GM18867 (cell line): ENCODE results near the gene UBN1.
"Not testable (repeated sequence)": the region's sequence is repeated elsewhere in the genome, so short reads cannot be mapped to it uniquely, and the experiment has no call there.

ENCODE experiments used
- ATAC-seq: cut with Tn5 transposase; IDR thresholded peaks from one replicate; pipeline ENCODE4 v1.9.1; 2021; ENCODE audit warnings: mild to moderate bottlenecking, moderate library complexity; ENCODE audit not compliant: unreplicated experiment

UBN1 gene

DNA sequence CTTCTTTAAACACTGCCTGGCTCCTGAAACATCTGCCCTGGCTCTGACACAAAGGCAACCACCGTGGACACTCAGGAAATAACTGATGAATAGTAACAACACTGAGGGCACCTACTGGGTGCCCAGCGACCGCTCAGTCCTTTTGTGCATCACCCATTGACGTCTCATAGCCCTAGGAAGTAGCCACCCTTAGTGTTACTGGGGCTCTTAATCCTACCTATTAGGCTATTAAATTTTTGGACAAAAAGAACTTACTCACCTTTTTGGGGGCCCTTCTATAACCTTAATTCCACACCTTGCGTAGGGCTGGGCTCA is 78.0 kb downstream of the UBN1 start:
- ATAC-seq: no peak

DNA sequence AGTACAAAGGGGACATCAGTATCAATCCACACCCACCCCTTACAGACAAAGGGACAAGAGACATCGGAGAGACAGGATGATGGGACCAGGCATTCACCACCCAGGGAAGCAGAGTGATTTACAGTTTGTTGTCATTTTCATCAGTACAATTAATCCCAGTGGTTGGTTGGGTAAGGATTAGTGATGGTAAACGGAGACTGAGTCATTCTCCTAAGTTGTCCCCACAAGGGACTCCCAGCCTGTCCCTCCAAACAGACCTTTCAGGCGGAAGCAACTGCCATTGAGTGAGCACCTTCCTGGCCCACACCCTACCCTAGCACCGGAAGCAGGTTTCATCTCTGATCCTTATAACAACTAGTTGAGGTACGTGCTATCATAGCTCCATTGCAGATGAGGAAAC is 78.5 kb downstream of the UBN1 start:
- no peak for ATAC-seq

DNA sequence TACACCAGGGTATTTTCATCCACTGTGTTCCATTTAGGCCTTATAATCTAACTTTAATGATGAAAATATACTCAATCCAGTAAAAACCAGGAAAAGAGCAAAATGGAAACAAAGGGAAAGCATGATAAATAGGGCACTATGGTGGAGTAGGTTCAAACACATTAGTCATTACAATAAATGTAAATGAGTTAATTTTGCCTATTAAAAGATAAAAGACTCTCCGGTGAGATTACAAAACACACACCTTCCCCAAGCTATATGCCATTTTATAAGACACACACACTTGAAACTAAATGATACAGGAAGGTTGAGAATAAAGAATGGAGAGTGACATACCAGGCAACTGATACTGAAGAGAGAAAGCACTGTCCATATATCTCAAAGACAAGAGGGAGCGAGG is 79.6 kb downstream of the UBN1 start:
- no peak for ATAC-seq

DNA sequence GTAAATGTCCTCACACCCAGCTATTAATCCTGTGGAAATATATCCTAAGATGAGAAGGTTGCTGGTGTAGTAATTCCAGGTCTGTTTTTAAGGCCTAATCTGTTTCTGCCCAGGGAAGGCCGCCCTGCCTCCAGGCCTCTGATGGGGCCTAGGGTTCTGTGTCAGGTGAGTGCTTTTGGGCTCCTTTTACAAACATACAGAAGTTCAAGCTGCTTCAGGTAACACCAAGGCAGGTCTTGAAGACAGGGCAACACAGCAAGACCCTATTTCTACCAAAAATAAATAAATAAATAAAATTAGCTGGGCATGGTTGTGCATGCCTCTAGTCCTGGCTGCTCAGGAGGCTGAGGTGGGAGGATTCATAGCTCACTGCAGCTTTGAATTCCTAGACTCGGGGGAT is 80.4 kb downstream of the UBN1 start:
- ATAC-seq: no peak

DNA sequence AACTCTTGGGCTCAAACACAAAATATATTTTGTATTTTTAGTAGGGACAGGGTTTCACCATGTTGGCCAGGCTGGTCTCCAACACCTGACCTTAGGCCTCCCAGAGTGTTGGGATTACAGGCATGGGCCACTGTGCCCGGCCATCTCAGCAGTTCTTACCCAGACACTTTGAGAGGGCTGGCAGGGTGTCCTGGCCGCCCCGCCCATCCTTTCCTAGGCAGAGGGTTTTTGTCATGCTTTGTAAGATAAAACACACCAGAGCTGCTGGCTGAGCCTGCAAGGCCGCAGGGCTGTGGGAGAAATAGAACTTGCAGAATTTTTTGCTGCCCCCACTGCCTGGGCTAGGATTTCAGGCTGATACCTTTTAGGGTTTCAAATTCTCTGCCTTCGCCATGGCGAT is 80.9 kb downstream of the UBN1 start:
- no peak for ATAC-seq

DNA sequence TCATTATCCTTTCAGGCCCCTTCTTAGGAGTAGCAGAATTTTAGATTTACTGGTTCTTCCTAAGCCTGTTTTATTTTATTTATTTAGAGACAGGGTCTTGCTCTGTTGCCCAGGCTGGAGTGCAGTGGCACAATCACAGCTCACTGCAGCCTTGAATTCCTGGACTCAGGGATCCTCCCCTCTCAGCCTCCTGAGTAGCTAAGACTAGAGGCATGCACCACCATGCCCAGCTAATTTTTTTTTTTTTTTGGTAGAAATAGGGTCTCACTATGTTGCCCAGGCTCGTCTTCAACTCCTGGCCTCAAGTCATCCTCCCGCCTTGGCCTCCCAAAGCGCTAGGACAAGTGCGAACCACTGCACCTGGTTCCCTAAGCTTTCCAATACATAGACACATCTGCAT is 82.3 kb downstream of the UBN1 start:
- ATAC-seq: not testable (repeated sequence)

DNA sequence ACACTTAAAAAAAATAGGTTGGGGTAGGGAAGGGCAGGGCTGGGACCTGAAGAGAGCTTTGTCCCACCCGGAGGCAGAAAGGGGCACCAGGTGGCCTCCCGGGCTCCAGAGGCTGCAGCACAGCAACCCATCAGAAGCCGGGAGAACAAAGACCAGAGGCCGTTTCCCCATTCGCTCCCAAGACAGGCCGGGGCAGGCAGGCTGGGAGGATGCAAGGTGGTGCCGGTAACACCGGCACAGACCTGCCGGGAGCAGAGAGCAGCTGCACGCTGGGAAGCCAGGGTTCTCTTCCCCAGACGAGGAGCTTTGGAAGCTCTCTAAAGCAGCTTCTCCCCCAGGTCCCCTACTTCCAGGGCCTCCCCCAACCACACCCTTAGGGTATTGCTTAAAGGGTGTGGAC is 84.1 kb downstream of the UBN1 start:
- no peak for ATAC-seq
